ENCODE data around the gene IRF7. TPM values are rescaled to one million over a fixed set of nuclear protein-coding genes. Genes with fewer than 3 reads are reported as not detected.

The IRF7 gene
- total RNA-seq, 6 experiments from 2014 or later, result 3.0 to 5.2 (median 4.2) TPM

GRCh38 chr11:573146-573759, 42.5 kb downstream of the IRF7 start:
- DNase-seq, result no peak
- peaks cover 17% of the 10 kb centered on the region for H3K4me1 Mint-ChIP-seq (ENCODE audit: low read depth)
- no peak for TF ChIP-seq CTCF (IDR thresholded peaks at IDR 0.05)
- H3K9me3 Mint-ChIP-seq, result no peaks in the 10 kb centered on the region
- H3K36me3 Mint-ChIP-seq (ENCODE audit: low read depth), result peaks cover 6% of the 10 kb centered on the region; the same call in 1 of the 2 replicates
- H3K4me3 Mint-ChIP-seq, result no peak overlapping the region
- H3K27ac Mint-ChIP-seq, result no peak overlapping the region
- H3K27me3 Mint-ChIP-seq (ENCODE audit: insufficient read depth), result peaks cover 3% of the 10 kb centered on the region; the same call in 1 of the 2 replicates

GRCh38 chr11:571802-572185, 44.0 kb downstream of the IRF7 start:
- no peak for TF ChIP-seq CTCF (IDR thresholded peaks at IDR 0.05)
- Mint-ChIP-seq H3K27ac (no peak overlapping the region), H3K36me3 (ENCODE audit: low read depth) (no peaks in the 10 kb centered on the region), H3K4me1 (ENCODE audit: low read depth) (peaks cover 6% of the 10 kb centered on the region), H3K27me3 (ENCODE audit: insufficient read depth) (peaks cover 3% of the 10 kb centered on the region; the same call in 1 of the 2 replicates), H3K9me3 (no peaks in the 10 kb centered on the region), H3K4me3 (no peak overlapping the region)
- DNase-seq, result no peak

- H3K4me3 Mint-ChIP-seq, result peak overlapping the region; percentile 77
- no peak for DNase-seq
- no peaks in the 10 kb centered on the region for H3K9me3 Mint-ChIP-seq
- H3K4me1 Mint-ChIP-seq (ENCODE audit: low read depth), result no peaks in the 10 kb centered on the region; the same call in 1 of the 2 replicates
- TF ChIP-seq CTCF (IDR thresholded peaks at IDR 0.05), result no peak
- no peaks in the 10 kb centered on the region for H3K36me3 Mint-ChIP-seq (ENCODE audit: low read depth)
- H3K27me3 Mint-ChIP-seq (ENCODE audit: insufficient read depth), result peaks cover 3% of the 10 kb centered on the region; the same call in 1 of the 2 replicates
- H3K27ac Mint-ChIP-seq, result peak overlapping the region; percentile 49; the same call in 1 of the 2 replicates
These were observed 46.4 kb downstream of the IRF7 start for GRCh38 chr11:569158-569885.

GRCh38 chr11:568306-569157, 47.2 kb downstream of the IRF7 start:
- TF ChIP-seq CTCF (IDR thresholded peaks at IDR 0.05), result no peak
- Mint-ChIP-seq H3K9me3 (no peaks in the 10 kb centered on the region), H3K4me3 (peak overlapping the region; percentile 77), H3K36me3 (ENCODE audit: low read depth) (no peaks in the 10 kb centered on the region), H3K4me1 (ENCODE audit: low read depth) (no peaks in the 10 kb centered on the region), H3K27ac (peak overlapping the region; percentile 49; the same call in 1 of the 2 replicates), H3K27me3 (ENCODE audit: insufficient read depth) (no peaks in the 10 kb centered on the region)
- DNase-seq, result peak; percentile 84

- Mint-ChIP-seq H3K4me3 (peak overlapping the region; percentile 88), H3K27ac (no peak overlapping the region), H3K36me3 (ENCODE audit: low read depth) (no peaks in the 10 kb centered on the region), H3K9me3 (no peaks in the 10 kb centered on the region), H3K4me1 (ENCODE audit: low read depth) (no peaks in the 10 kb centered on the region), H3K27me3 (ENCODE audit: insufficient read depth) (no peaks in the 10 kb centered on the region)
- no peak for DNase-seq
- no peak for TF ChIP-seq CTCF (IDR thresholded peaks at IDR 0.05)
These were observed 48.0 kb downstream of the IRF7 start for GRCh38 chr11:567629-568292.
